Measurements from ENCODE around the gene ANKRD55.
"Not testable (repeated sequence)": the region's sequence is repeated elsewhere in the genome, so short reads cannot be mapped to it uniquely, and the experiment has no call there.

Gene ANKRD55

GRCh38 chr5:56166671-56167385 lies 66.3 kb downstream of the ANKRD55 start:
- no peak for DNase-seq

- no peak for DNase-seq
These were observed 68.8 kb downstream of the ANKRD55 start for GRCh38 chr5:56164376-56164775.

GRCh38 chr5:56161927-56162326 lies 71.2 kb downstream of the ANKRD55 start:
- no peak for DNase-seq

GRCh38 chr5:56161439-56161823 lies 71.7 kb downstream of the ANKRD55 start:
- DNase-seq, result no peak

GRCh38 chr5:56160723-56161438 lies 72.2 kb downstream of the ANKRD55 start:
- no peak for DNase-seq

GRCh38 chr5:56159521-56159947 lies 73.6 kb downstream of the ANKRD55 start:
- DNase-seq, result no peak

GRCh38 chr5:56158331-56158960 lies 74.7 kb downstream of the ANKRD55 start:
- no peak for DNase-seq

GRCh38 chr5:56157191-56157621 lies 75.9 kb downstream of the ANKRD55 start:
- not testable (repeated sequence) for DNase-seq

- DNase-seq, result not testable (repeated sequence)
These were observed 76.4 kb downstream of the ANKRD55 start for GRCh38 chr5:56156585-56157190.

GRCh38 chr5:56155992-56156584 lies 77.0 kb downstream of the ANKRD55 start:
- no peak for DNase-seq

- DNase-seq, result no peak
These were observed 78.2 kb downstream of the ANKRD55 start for GRCh38 chr5:56154732-56155484.

- DNase-seq, result no peak
These were observed 80.7 kb downstream of the ANKRD55 start for GRCh38 chr5:56152437-56152836.

GRCh38 chr5:56150756-56151155 lies 82.4 kb downstream of the ANKRD55 start:
- not testable (repeated sequence) for DNase-seq

GRCh38 chr5:56148453-56148971 lies 84.6 kb downstream of the ANKRD55 start:
- DNase-seq, result peak; percentile 68

- DNase-seq, result no peak
These were observed 85.4 kb downstream of the ANKRD55 start for GRCh38 chr5:56147659-56148230.

GRCh38 chr5:56147106-56147505 lies 86.0 kb downstream of the ANKRD55 start:
- no peak for DNase-seq

- no peak for DNase-seq
These were observed 86.5 kb downstream of the ANKRD55 start for GRCh38 chr5:56146674-56147073.

GRCh38 chr5:56145511-56145910 lies 87.6 kb downstream of the ANKRD55 start:
- no peak for DNase-seq

GRCh38 chr5:56145106-56145505 lies 88.0 kb downstream of the ANKRD55 start:
- DNase-seq, result no peak

GRCh38 chr5:56144211-56144610 lies 88.9 kb downstream of the ANKRD55 start:
- no peak for DNase-seq

- no peak for DNase-seq
These were observed 89.8 kb downstream of the ANKRD55 start for GRCh38 chr5:56143373-56143714.

Data from NCI-H2029 (cell line).